Bronchial epithelial cell (primary cell): ENCODE results near the gene KLHL2. TPM values are rescaled to one million over a fixed set of nuclear protein-coding genes. Genes with fewer than 3 reads are reported as not detected.
"Not testable (repeated sequence)": the region's sequence is repeated elsewhere in the genome, so short reads cannot be mapped to it uniquely, and the experiment has no call there.

Experiments
- DNase-seq: peaks from one replicate; pipeline ENCODE4 v3.0.0-alpha.2; 2010; ENCODE audit warnings: low read depth
- FAIRE-seq: peaks from 2 replicates; lab custom pipeline; 2011; peaks lifted over from hg19 to GRCh38; lab: Jason Lieb, UNC
- H3K27me3 ChIP-seq: 2 replicates; pipeline ENCODE4 v1.5.1; 2011; ENCODE audit warnings: low read length; ENCODE audit not compliant: control insufficient read depth, insufficient read depth
- H3K36me3 ChIP-seq: 2 replicates; pipeline ENCODE4 v1.5.1; 2011; ENCODE audit warnings: low read length; ENCODE audit not compliant: control insufficient read depth, insufficient read depth
- H3K4me3 ChIP-seq: 2 replicates; pipeline ENCODE4 v1.5.1; 2011; ENCODE audit warnings: mild to moderate bottlenecking, low read depth, low read length, control low read depth
- total RNA-seq: library from RNA; depleted of rRNA; stranded (reverse); fragments of >200 nt; gene quantifications from 2 replicates; pipeline ENCODE4 v1.2.1, GENCODE V29; 2014
- TF ChIP-seq, protein P1 (sequence below): IDR thresholded peaks from 2 replicates; pipeline ENCODE4 v1.5.1; 2011; ENCODE audit warnings: mild to moderate bottlenecking, moderate library complexity, low read length, control low read depth, inconsistent platforms; ENCODE audit not compliant: insufficient read depth, severe bottlenecking

KLHL2 gene, protein sequence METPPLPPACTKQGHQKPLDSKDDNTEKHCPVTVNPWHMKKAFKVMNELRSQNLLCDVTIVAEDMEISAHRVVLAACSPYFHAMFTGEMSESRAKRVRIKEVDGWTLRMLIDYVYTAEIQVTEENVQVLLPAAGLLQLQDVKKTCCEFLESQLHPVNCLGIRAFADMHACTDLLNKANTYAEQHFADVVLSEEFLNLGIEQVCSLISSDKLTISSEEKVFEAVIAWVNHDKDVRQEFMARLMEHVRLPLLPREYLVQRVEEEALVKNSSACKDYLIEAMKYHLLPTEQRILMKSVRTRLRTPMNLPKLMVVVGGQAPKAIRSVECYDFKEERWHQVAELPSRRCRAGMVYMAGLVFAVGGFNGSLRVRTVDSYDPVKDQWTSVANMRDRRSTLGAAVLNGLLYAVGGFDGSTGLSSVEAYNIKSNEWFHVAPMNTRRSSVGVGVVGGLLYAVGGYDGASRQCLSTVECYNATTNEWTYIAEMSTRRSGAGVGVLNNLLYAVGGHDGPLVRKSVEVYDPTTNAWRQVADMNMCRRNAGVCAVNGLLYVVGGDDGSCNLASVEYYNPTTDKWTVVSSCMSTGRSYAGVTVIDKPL
- 49.2 and 52.6 TPM in 2 replicates for total RNA-seq

DNA sequence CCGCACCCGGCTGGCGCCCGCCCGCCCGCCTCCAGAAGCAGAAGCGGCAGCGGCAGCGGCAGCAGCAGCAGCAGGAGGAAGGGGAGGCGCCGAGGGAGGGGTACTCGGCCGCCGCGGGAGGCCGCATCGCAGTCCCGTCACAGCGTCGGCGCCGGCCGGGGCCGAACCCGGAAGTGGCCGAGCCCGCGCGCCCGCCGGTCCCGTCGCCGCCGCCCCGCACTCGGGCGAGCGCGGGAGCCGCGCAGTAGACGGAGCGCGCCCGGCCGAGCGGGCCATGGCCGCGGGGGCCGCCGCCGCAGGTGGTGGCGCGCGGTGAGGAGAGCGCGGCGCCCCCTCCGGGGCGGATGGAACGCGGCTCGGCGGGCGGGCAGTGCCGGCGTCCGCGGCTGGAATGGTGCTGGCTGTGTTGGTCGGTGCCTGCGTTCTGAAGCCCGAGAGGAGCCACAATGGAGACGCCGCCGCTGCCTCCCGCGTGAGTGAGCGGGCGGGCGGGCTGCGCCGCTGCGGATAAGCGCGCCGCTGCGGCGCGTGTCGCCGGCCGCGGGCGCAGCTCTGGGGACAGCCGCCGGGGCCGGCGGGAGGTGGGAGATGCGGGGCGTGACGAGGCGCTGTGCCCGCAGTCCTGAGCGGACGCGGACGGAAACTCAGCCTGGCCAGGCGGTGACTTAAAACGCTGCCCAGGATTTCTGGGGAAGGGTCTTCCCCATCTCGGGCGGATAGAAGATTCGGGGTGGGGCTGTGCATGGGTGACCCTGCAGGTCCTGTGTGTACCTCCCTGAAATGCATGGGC is at the start of gene KLHL2:
TSS of gene KLHL2 (plus strand) at position 131 of the 790 bp plus-strand sequence. CDS start at position 447, 316 bp downstream.
- TF ChIP-seq, protein P1, sequence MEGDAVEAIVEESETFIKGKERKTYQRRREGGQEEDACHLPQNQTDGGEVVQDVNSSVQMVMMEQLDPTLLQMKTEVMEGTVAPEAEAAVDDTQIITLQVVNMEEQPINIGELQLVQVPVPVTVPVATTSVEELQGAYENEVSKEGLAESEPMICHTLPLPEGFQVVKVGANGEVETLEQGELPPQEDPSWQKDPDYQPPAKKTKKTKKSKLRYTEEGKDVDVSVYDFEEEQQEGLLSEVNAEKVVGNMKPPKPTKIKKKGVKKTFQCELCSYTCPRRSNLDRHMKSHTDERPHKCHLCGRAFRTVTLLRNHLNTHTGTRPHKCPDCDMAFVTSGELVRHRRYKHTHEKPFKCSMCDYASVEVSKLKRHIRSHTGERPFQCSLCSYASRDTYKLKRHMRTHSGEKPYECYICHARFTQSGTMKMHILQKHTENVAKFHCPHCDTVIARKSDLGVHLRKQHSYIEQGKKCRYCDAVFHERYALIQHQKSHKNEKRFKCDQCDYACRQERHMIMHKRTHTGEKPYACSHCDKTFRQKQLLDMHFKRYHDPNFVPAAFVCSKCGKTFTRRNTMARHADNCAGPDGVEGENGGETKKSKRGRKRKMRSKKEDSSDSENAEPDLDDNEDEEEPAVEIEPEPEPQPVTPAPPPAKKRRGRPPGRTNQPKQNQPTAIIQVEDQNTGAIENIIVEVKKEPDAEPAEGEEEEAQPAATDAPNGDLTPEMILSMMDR: no peak
- no peaks in the 10 kb centered on the region for H3K27me3 ChIP-seq
- no peak for FAIRE-seq
- H3K4me3 ChIP-seq: peak within 1 kb of the TSS; percentile 83
- H3K36me3 ChIP-seq: no peaks in the 10 kb centered on the region
- peak; percentile 54 for DNase-seq

DNA sequence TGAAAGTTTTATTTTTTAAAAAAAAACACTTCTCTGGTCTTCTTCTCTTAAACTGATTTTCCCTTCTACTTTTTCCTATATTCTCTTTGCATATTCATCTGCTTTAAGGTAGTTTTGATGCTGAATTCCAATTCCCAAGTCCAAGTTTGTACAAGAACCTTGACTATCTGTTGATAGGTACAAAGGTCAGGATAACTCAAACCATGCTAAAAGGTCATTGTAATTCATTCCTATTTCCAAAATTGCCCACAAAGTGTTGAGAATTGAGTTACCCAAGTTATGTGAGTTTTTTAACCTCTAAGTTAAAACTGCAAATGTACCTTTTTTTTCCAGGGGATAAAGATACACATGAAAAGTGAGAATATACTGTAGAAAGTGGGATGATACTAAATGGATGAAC is 48.6 kb upstream of the KLHL2 start:
- TF ChIP-seq, protein P1: no peak
- FAIRE-seq: no peak
- Histone ChIP-seq H3K27me3 (no peaks in the 10 kb centered on the region), H3K36me3 (no peaks in the 10 kb centered on the region), H3K4me3 (no peak overlapping the region)
- no peak for DNase-seq

DNA sequence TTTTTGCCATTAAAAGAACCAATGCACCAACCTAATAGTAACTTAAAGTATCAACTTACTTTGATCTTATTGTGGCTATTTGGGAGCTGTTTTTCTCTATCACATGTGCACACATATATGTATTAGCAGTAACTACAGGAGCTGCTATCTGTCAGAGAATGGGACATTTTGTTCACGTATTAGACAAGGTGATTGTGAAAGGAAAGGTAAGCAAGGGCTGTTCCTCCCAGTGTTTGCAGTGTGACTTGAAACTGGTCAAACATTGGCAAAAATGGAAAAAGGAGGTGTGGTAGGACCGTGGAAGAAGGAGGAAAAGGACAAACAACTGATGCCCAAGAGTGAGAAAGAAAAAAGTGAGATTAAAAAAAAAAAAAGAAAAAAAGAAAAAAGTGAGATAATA is 43.1 kb upstream of the KLHL2 start:
- DNase-seq (no peak), FAIRE-seq (no peak)
- H3K27me3 ChIP-seq: no peaks in the 10 kb centered on the region
- H3K36me3 ChIP-seq: no peaks in the 10 kb centered on the region
- TF ChIP-seq, protein P1: no peak
- no peak overlapping the region for H3K4me3 ChIP-seq

DNA sequence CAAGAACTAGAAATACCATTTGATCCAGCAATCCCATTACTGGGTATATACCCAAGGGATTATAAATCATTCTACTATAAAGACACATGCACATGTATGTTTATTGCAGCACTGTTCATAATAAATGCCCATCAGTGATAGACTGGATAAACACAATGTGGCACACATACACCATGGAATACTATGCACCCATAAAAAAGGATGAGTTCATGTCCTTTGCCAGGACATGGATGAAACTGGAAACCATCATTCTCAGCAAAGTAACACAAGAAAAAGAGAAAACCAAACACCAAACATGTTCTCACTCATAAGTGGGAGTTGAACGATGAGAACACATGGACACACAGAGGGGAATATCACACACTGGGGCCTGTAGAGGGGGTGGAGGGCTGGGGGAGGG is 40.5 kb upstream of the KLHL2 start:
- H3K4me3 ChIP-seq, FAIRE-seq: not testable (repeated sequence)

DNA sequence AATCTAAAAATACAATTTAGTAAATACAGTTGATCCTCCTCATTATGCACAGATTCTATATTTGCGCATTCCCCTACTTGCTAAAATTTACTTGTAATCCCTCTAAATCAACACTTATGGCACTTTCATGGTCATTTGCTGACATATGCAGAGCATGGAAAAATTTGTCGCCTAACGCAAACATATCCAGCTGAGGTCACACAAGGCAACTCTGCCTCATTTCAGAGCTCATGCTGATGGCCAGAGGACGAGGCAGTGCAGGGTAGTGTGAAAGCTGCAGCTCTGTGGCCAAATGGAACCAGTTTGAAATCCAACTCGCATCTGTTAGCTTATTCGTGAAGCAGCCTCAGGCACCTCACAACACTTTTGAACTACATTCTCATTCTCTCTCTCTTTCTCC is 39.7 kb upstream of the KLHL2 start:
- Histone ChIP-seq H3K4me3 (no peak overlapping the region), H3K27me3 (no peaks in the 10 kb centered on the region), H3K36me3 (no peaks in the 10 kb centered on the region)
- DNase-seq (no peak), FAIRE-seq (no peak)
- TF ChIP-seq, protein P1: no peak

More for the DNA sequence above, 40.5 kb upstream of the KLHL2 start:
- H3K27me3 ChIP-seq, DNase-seq, H3K36me3 ChIP-seq: not testable (repeated sequence)

DNA sequence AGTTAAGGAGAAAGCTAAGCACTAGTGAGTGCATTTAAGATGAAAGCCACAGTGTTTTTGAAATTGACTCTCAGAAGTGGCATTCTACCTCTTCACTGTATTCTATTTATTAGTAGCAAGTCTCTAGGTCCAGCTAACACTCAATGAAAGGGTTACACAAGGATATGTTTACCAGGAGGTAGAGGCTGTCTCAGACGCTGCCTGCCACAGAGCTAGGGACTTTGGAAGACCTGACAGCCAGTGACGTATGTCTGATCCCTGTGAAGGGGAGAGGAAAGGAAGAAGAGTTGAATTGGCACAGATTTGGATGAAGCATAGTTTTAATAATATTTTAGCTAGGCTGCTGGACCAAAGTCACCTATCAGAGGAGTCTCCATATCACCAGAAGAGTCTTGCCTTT is 36.5 kb upstream of the KLHL2 start:
- H3K36me3 ChIP-seq: no peaks in the 10 kb centered on the region
- FAIRE-seq: no peak
- TF ChIP-seq, protein P1: no peak

DNA sequence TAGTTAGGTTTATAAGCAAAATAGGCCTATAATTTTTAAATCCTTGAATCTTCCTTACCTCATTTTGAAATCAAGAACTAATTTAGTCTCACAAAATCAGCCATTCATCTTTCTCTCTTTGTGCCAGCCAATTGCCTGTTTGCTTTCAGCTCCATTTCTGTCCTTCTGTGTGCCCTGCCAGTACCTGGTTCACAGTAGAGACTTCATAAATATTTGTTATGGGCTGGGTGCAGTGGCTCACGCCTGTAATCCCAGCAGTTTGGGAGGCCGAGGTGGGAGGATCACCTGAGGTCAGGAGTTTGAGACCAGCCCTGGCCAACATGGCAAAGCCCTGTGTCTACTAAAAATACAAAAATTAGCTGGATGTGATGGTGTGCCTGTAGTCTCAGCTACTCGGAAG is 31.9 kb upstream of the KLHL2 start:
- not testable (repeated sequence) for DNase-seq, H3K27me3 ChIP-seq, H3K36me3 ChIP-seq, FAIRE-seq, H3K4me3 ChIP-seq

More for the DNA sequence above, 36.5 kb upstream of the KLHL2 start:
- Histone ChIP-seq H3K27me3 (no peaks in the 10 kb centered on the region), H3K4me3 (no peak overlapping the region)
- DNase-seq: no peak
